H54 (cell line): ENCODE results near the gene ALK.

ENCODE experiments used
- DNase-seq: peaks from one replicate; pipeline ENCODE4 v3.0.0; 2011; ENCODE audit warnings: low spot score, mixed read lengths; ENCODE audit not compliant: insufficient read length
- FAIRE-seq: peaks from 3 replicates; lab custom pipeline; 2011; peaks lifted over from hg19 to GRCh38; lab: Jason Lieb, UNC
- POLR2A ChIP-seq: IDR thresholded peaks from 2 replicates; pipeline ENCODE4 v1.6.1; 2011; ENCODE audit warnings: low read depth, mild to moderate bottlenecking, low read length

ALK gene

DNA sequence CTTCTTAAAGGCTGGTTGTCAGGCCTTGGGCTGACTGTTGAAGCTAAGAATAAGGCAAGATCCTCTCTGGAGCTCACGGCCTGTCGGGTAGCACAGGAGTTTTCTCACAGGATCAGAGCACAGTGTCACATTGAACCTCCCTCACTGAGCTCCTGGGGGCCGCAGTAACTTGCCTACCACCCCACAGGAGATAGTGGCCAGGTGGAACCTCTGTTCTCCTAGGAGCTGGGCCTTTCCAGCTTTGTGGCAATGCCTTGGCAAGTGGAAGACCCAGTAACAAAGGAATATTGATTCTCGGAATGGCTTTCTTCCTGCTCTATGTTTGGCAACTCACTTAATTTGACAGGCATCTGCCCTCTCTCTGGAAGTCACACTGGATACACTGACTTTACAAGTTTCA, 1.2 kb upstream of the ALK start:
- DNase-seq (no peak), FAIRE-seq (no peak)
- no peak for TF ChIP-seq POLR2A

DNA sequence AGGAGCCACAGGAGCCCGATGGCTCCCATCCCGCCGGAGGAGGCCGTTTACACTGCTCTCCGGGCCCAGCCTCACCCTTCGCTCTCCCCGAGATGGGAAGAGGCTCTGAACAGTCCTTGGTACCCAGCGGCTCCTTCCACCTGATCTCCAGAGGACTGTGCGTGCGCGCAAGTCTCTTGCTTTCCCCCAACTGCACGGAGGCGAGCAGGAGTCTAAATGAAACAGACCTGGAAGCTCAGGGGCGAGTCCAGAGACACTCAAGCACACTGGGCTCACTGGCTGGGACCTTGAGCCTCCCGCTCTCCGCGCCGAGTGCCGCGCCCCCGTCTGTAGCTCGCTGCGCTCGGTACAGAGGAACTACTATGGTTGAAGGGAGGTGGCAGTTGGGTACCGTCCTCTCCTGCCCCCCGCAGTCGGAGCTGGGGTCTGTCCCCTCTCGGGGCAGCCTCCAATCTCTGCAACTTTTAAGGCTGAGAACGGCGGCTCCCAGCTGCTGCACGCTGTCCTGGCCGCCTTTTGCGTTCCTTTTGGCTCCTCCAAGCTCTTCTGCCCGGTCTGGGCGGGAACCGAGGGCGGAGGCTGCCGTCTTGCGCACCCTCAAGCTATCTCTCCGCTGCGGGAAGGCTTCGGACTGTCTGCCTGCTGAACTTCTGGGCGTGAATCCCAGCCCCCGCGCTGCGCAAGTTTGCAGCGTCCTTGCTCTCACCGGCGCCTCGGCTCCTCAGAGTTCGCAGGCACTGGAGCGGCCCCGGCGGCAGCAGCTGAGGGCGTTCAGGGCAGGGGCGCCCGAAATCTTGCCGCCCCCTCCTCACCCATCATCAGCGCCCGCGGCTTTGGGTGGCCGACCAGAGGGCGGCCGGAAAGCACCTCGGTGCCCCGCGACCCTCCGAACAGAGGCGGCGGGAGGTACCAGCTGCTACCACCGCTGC, 491 bp downstream of the ALK start:
- TF ChIP-seq POLR2A: no peak
- DNase-seq (no peak), FAIRE-seq (no peak)

DNA sequence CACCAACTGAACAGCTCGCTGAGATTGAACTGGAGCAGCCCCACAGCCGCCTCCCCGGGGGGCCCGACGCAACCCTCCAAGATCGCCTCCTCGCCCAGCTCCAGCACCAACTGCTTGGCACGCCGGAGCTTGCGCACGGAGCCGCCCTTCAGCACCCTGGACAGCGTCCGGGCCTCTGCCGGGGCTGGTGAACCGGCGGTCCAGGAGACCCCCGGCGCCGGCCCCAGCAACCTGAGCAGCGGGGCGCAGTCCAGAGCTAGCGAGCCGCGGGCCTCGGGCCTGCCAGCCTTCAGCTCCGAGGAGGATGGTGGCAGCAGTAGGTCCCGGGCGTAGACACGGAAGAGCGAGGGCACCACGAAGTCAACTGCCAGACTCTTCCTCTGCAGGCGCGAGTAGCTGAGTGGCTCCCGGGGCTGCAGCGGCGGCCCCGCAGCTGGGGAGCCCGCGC, 1.2 kb downstream of the ALK start:
- FAIRE-seq: no peak
- TF ChIP-seq POLR2A: no peak
- DNase-seq: no peak

DNA sequence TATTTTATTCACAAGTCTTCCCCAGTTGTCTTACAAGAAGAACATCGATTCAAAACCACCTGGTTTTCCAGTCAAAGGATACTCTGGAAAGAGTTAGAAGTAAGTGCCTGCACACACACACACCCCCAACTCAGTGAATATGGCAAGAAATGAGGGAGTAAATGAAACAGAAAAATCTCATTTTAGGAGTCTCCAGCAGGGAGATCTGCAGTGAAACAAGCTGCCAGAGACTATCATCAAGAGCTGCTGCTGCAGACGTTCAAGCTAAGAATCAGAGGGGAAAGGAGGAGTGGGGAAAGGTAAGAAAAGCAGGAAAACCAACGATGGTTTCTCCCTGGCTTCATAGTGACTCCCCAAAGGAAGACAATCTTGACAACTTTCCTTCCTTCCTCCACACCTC, 2.4 kb downstream of the ALK start:
- TF ChIP-seq POLR2A: no peak
- DNase-seq (no peak), FAIRE-seq (no peak)

DNA sequence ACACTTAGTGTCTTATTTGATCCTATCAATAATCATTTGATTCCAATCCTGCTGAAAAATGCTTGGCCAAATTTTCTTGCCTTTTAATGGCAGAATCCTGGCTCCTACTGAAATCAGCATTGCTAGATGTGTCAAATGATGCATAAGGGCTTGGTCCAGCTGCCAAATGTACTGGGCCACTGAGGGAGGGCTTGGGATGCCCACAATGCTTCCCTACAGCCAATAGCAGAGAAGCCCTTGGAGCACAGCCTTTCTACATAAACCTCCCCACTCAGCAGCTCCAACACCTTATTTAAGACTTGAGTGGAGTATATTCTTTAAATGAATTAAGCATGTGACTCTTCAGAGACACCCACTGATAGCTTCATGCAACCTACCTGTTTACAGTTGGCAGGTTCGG, 3.6 kb downstream of the ALK start:
- no peak for FAIRE-seq
- no peak for DNase-seq
- TF ChIP-seq POLR2A: no peak

DNA sequence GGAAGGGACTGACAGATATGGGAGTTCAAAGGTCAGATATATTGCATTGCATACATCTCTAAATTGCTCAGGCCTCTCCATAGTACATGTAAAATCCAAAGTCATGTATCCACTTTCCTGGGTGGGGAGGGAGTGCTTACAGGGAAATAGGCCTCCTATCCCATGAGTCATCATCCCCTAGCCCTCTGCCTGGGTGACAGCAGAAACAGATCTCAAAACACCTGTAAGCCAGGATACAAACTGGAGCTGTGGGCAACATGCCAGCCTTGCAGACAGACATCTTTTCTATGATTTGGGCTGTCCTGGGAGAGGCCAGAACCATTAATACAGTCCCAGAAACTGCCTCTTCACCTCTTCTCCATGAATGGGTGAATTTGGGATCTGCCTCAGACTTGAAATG, 4.8 kb downstream of the ALK start:
- no peak for FAIRE-seq
- no peak for TF ChIP-seq POLR2A
- DNase-seq: no peak

DNA sequence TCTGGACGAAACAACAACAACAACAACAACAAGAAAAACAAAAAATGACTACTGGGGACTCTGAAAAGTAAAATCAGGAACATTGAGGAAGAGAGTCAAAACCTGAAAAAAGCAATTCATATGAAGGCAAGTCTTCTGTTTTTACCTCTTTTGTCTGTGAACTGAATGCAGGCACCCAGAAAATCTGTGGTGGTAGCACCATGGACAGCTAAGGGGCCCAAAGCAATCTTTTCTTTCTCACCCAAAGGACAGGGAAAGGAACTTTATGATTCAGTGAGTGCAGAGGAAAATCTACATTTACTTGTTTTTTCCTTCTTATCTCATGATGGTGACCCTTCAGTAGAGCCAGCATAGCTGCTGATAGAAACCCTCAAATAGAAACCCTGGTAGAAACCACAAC, 10.4 kb downstream of the ALK start:
- TF ChIP-seq POLR2A: no peak
- FAIRE-seq: no peak
- no peak for DNase-seq

DNA sequence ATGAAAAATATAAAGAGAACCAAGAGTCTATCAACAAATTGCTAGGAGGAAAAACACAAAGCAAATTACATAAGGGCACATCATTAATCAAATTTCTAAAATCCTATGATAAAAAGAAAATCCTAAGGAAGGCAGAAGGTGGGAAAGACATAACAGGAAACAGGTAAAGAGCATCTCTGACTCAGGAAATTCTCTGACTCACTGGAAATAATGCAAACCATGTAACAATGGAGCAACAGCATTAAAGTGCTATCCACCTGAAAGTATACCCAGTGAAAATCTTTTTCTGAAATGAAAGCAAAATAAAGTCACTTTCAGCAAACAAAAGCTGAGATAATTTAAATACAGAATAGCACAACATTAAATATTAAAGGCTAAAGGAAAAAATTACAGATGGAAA, 10.9 kb downstream of the ALK start:
- no peak for TF ChIP-seq POLR2A
- DNase-seq: no peak
- no peak for FAIRE-seq

DNA sequence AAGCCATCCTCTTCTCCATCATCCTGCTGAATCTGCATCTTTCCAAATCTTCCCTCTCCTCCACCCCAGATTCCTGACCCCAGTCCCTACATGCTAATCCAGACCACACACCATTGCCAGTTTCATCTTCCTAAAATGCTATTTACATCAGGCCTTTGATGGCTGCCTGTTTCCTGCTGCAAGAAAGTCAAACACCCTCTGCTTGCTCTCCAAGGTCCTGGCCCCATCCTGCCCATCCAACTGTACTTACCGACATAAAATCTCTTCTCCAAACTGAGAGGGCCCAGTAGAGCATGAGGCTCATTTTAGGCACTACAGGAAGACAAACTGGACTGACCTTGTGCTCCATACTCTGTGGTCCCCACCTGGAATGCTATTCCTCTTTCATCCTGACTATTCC, 19.0 kb downstream of the ALK start:
- TF ChIP-seq POLR2A: no peak
- DNase-seq (no peak), FAIRE-seq (no peak)

DNA sequence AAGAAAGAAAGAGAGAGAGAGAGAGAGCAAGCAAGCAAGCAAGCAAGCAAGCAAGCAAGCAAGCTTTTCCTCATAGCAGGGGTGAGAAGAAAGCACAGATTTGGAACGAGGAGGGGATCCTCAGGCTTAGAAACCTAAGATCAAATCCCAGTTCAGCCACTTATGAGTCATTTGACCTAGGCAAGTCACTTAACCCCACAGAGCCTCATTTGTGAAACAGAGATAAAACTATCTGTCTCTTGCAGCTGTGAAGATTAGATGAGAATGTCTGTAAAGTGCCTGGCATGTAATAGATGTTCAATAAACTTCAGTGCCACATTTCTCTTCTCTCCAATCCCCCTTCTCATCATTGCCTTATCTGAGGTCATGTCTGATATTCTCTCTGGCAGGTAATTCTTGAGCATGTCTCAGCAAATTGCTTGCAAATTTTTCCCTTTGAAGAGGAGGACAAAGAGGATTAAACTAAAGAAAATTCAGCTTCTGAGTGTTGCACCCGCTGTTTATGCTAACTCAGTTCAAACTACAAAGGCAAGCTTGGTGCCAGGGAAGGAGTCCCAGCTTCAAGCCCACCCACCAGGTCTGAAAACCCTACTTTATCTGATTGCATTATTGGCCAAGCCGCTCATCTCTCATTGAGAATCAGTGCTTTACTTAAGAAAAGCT, 20.3 kb downstream of the ALK start:
- DNase-seq: no peak
- FAIRE-seq: no peak
- no peak for TF ChIP-seq POLR2A

DNA sequence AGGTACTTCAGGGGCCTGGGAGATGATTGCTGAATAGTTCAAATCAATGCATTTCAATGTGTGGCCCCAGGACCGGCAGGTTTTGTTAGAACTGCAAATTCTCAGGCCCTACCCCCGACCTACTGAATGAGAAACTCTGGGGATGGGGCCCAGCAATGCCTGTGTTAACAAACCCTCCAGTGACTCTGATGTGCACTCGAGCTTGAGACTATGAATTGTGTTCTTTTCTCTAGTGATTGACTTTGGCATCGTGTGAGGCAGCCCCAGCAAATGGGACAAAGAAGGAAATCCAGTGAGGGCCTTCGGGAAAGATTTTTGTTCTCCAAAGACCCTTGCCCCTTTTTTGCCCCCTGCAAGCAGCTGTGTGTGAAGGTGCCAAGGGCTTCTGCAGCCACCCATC, 22.4 kb downstream of the ALK start:
- no peak for TF ChIP-seq POLR2A
- DNase-seq: no peak
- FAIRE-seq: no peak

DNA sequence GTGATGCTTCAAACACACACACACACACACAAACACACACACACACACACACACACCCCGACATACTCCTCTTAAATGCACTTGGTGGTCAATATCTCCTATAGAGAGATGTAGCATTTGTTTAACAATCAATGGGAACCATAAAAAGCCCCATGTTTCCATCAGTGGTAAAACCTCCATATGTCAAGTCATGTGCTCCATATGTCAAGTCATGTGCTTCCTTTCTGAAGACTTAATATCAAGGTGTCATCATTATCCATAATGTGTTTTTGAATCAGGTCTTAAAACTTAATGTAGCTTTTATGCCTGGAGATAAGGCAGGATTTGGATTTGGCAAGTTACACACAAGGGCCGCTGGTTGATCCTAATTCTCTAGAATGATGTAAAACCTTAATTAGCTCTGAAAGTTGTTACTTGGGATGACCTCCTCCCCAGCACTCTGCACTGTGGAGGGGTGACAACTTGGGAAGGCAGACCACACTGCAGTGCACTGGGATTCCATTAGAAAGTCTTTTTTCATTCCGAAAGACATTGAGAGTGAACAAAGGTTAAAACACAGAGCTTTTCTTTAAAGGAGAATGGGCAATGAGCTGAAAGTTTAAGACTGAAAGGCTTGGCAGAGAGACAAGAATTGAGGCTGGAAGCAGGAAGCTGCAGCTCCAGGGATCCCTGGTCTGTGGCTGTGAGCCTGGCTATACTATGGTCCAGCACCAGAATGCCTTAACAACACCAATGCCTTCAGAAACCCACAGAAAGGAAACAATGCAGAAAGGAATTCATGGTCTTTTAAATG, 26.4 kb downstream of the ALK start:
- no peak for TF ChIP-seq POLR2A
- DNase-seq (no peak), FAIRE-seq (no peak)

DNA sequence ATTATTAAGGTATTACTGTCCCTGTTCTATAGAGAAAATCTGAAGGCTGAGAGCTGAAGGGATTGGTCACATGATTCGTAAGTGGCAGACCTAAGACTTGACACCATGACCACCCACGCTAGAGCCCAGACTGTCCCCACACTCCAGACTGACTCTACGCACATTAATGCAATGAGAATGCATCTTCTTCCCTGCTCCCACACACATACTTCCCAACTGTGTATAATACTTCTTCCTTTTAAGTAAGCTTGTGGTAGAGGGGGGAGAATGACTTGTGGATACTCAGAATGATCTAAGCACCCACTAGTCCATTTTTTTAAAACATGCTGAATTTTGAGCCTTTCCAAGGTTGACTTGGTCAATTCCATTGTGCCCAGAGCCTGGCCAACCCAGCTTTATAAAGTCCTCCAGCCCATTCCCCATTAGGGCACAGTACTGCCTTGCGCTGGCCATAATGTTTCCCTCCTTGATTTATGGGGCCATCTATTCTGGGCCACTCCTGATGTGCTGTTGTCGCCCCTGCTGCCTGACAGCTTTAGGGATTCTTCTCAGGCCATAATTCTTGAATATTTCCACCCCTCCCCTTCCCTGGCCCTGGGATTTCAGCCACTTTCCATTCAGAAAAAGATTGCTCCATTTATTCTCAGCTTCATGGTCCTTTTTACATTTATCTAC, 28.7 kb downstream of the ALK start:
- TF ChIP-seq POLR2A: no peak
- DNase-seq (no peak), FAIRE-seq (no peak)
